LoVo (cell line): Measurements from ENCODE around the gene DLX4.

ENCODE experiments used
- DNase-seq: peaks from one replicate; pipeline ENCODE4 v3.0.0-alpha.2; 2016; ENCODE audit warnings: low spot score

The DLX4 gene

GRCh38 chr17:49968405-49969133 is 421 bp upstream of the DLX4 start:
- peak; percentile 85 for DNase-seq

- DNase-seq, result no peak
These were observed 902 bp downstream of the DLX4 start for GRCh38 chr17:49969795-49970389.

- DNase-seq, result no peak
These were observed 1.5 kb downstream of the DLX4 start for GRCh38 chr17:49970498-49970897.

- DNase-seq, result no peak
These were observed 2.3 kb downstream of the DLX4 start for GRCh38 chr17:49971199-49971847.

- no peak for DNase-seq
These were observed 3.0 kb downstream of the DLX4 start for GRCh38 chr17:49971848-49972485.

- DNase-seq, result no peak
These were observed 3.7 kb downstream of the DLX4 start for GRCh38 chr17:49972486-49973270.

GRCh38 chr17:49973271-49973615 is 4.3 kb downstream of the DLX4 start:
- no peak for DNase-seq

- no peak for DNase-seq
These were observed 6.5 kb downstream of the DLX4 start for GRCh38 chr17:49975531-49975930.

GRCh38 chr17:49976163-49976827 is 7.3 kb downstream of the DLX4 start:
- DNase-seq, result no peak

GRCh38 chr17:49976828-49977202 is 7.8 kb downstream of the DLX4 start:
- no peak for DNase-seq

- no peak for DNase-seq
These were observed 8.7 kb downstream of the DLX4 start for GRCh38 chr17:49977463-49978389.

- no peak for DNase-seq
These were observed 9.5 kb downstream of the DLX4 start for GRCh38 chr17:49978501-49978900.

GRCh38 chr17:49979748-49980479 is 10.9 kb downstream of the DLX4 start:
- DNase-seq, result no peak

GRCh38 chr17:49980703-49981197 is 11.8 kb downstream of the DLX4 start:
- DNase-seq, result no peak

GRCh38 chr17:49984283-49984682 is 15.3 kb downstream of the DLX4 start:
- DNase-seq, result no peak

GRCh38 chr17:49984776-49985175 is 15.8 kb downstream of the DLX4 start:
- no peak for DNase-seq

GRCh38 chr17:49985310-49985990 is 16.5 kb downstream of the DLX4 start:
- DNase-seq, result no peak

- no peak for DNase-seq
These were observed 17.7 kb downstream of the DLX4 start for GRCh38 chr17:49986396-49987289.
